ENCODE data around the gene TRAFD1. TPM values are rescaled to one million over a fixed set of nuclear protein-coding genes. Genes with fewer than 3 reads are reported as not detected.
"Not testable (repeated sequence)": the region's sequence is repeated elsewhere in the genome, so short reads cannot be mapped to it uniquely, and the experiment has no call there.

TRAFD1 gene
- total RNA-seq, 4 donors from 2014 or later: 37.0 to 56.9 (median 44.4) TPM

DNA sequence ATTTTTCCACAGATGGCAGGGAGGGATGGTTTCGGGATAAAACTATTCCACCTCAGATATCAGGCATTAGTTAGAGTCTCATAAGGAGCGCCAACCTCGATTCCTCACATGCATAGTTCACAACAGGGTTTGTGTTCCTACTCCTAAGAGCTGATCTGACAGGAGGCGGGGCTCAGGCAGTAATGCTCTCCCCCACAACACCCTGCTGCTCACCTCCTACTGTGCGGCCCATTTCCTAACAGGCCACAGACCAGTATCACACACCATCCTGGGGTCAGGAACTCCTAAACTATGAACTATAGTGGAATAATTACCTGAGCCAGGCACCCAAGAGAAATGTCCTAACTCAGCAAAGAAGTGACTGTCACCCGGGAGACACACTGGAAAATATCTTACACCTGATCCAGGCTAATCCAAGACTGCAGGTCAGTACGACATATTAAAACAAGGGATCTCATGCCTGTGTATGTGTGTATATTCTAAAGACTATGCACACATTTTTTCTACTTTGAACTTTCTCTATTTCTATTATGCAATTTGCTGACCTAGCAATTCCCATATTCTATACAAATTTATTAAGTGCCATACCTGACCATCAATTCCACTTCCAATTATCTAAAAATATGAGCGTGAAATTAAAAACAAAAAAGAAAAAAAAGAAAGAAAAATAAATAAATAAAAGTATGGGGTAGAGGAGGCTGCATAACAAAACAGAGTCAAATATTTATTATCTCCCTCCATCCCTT lies 21.4 kb upstream of the TRAFD1 start:
- DNase-seq: no peak
- intact Hi-C loops (cut with DNase I): no loop called here
- peaks cover 0 to 57% (median 0%) of the 10 kb centered on the region in 3 donors for H3K36me3 ChIP-seq
- H3K27me3 ChIP-seq: no peaks in the 10 kb centered on the region
- 83 to 84% methylated on average over 6 to 8 of the region's 8 CpGs for WGBS, 2 donors
- TF ChIP-seq, protein P1, sequence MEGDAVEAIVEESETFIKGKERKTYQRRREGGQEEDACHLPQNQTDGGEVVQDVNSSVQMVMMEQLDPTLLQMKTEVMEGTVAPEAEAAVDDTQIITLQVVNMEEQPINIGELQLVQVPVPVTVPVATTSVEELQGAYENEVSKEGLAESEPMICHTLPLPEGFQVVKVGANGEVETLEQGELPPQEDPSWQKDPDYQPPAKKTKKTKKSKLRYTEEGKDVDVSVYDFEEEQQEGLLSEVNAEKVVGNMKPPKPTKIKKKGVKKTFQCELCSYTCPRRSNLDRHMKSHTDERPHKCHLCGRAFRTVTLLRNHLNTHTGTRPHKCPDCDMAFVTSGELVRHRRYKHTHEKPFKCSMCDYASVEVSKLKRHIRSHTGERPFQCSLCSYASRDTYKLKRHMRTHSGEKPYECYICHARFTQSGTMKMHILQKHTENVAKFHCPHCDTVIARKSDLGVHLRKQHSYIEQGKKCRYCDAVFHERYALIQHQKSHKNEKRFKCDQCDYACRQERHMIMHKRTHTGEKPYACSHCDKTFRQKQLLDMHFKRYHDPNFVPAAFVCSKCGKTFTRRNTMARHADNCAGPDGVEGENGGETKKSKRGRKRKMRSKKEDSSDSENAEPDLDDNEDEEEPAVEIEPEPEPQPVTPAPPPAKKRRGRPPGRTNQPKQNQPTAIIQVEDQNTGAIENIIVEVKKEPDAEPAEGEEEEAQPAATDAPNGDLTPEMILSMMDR (IDR thresholded peaks at IDR 0.05): no peak
- no peak for TF ChIP-seq POLR2A (IDR thresholded peaks at IDR 0.05)
- no peaks in the 10 kb centered on the region for H3K9me3 ChIP-seq
- no peak overlapping the region for H3K4me3 ChIP-seq
- H3K4me1 ChIP-seq: peaks cover 10 to 60% (median 15%) of the 10 kb centered on the region in 3 donors
- H3K27ac ChIP-seq: no peak overlapping the region

DNA sequence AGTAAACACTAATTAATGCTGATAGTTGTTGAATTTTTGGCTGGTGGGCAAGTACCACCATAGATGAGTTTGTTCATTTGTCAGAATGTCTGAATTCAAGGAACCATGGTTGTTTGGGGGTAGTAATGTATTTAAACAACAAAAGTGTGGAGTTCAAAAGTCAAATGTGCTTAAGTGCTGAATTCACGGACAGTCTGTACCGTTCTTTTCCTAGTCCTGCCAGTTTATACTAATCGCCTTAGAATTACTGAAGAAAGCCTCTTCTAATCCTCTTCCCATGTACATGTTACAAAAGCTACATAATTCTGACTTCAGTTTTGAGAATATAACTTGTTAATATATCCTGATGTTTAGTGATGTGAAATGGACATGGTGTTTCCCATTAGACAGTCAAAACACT lies 19.5 kb upstream of the TRAFD1 start:
- H3K36me3 ChIP-seq: peaks cover 0 to 38% (median 0%) of the 10 kb centered on the region in 3 donors
- DNase-seq: no peak
- no peaks in the 10 kb centered on the region for H3K9me3 ChIP-seq
- intact Hi-C loops (cut with DNase I): no loop called here
- TF ChIP-seq POLR2A (IDR thresholded peaks at IDR 0.05): no peak
- TF ChIP-seq, protein P1 (IDR thresholded peaks at IDR 0.05): no peak
- no peaks in the 10 kb centered on the region for H3K27me3 ChIP-seq
- peaks cover 15 to 69% (median 18%) of the 10 kb centered on the region in 3 donors for H3K4me1 ChIP-seq
- 52 to 70% methylated on average over 3 of the region's 3 CpGs for WGBS, 2 donors
- H3K27ac ChIP-seq: peak overlapping the region in 1 of 4 donors; percentile 2
- H3K4me3 ChIP-seq: no peak overlapping the region

DNA sequence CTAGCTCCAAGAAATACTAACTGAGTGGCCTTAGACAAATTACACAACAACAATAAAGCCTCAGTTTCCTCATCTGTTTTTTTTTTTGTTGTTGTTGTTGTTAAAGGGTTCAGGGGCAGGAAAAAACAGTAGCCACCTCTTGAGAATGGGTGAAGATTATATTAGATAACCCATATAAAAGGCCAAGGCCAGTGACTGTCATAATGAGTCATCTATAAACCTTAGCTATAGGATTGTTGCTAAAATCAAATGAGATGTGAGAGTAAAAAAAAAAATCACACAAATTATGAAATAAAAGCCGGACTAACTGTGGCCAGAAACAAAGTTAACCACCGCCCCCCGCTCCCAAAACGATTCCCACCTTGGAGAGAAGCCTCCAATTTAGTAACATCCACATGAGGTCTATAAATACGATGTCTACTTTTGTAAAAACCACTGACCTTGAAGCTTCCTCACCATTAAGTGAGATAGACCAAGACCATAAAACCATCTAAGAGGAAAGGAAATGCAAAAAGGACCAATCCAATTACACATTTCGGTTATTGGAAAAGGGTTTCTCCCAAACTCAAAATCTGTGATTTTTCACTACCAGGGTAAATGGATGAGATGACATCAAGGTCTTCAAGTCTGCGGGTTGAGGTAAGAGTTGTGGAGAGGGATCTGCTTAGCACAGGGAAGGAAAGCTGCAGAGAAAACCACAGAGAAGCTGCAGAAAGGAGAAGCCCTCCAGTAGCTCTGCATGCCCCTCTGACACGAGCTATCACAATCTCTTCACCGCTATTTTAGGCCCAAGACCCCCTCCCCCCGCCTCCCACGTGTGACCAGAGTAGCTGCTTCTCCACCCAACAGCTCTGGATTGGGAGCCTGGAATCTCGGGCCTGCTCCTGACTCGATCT lies 17.8 kb upstream of the TRAFD1 start:
- Histone ChIP-seq H3K9me3 (no peaks in the 10 kb centered on the region), H3K36me3 (peaks cover 0 to 21% (median 0%) of the 10 kb centered on the region in 3 donors), H3K27me3 (no peaks in the 10 kb centered on the region), H3K4me1 (peaks cover 18 to 85% (median 23%) of the 10 kb centered on the region in 3 donors), H3K4me3 (peak overlapping the region; percentile 76 to 90 (median 84)), H3K27ac (peak overlapping the region; percentile 95 to 97 (median 96))
- no peak for DNase-seq
- intact Hi-C loops (cut with DNase I): no loop called here
- no peak for TF ChIP-seq POLR2A (IDR thresholded peaks at IDR 0.05)
- TF ChIP-seq, protein P1 (IDR thresholded peaks at IDR 0.05): no peak
- 5 to 11% methylated on average over 9 of the region's 13 CpGs for WGBS, 2 donors

DNA sequence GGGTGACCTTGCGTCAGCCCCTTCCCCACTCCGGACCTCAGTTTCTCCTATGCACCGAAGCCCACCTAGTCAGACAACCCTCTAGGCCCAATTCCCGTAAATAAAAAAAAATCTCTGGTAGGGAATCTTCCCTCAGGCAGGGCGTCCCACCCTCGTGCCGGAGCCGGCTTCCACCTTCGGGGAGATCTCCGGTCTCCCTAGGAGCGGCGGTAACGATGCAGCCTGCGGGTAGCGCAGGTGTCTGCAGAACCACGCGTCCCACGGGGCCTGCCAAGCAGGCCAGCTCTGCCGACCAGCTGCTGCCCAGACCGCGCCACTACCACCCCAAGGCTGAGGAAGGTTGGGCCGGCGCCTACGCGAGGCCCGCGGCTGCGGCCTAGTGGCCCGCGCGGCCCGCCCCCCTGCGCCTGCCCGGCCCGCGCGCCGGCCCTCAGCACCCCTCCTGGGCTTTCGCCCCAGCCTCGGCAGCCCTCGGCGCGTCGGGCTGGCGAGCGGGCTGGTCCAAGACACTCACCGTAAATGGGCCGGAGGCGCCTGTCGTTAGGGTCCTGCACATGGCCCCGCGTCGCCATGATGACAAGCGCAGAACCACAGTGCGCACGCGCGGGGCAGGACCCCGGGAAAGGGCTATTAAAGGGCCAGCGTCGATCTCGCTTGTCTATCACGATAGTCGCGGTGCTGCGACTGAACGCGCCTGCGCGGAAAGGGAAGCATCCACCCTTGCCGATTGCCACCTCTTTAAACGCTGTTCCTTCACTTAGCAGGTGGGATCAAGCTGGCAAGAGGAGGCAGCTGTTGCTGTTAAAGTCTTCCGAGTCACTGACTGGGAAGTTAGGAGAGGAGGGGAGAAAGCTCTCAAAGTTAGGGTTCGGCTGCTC lies 16.9 kb upstream of the TRAFD1 start, which contains the start of gene NAA25:
Gene NAA25 (minus strand): TSS at position 582 of the 878 bp plus-strand sequence. CDS start 10 bp downstream, at position 572.
- Histone ChIP-seq H3K9me3 (no peaks in the 10 kb centered on the region), H3K36me3 (peaks cover 0 to 16% (median 0%) of the 10 kb centered on the region in 3 donors), H3K27me3 (no peaks in the 10 kb centered on the region), H3K4me1 (peaks cover 22 to 87% (median 23%) of the 10 kb centered on the region in 3 donors), H3K27ac (peak within 1 kb of the TSS; percentile 95 to 97 (median 96)), H3K4me3 (peak within 1 kb of the TSS; percentile 76 to 90 (median 84))
- DNase-seq: peak; percentile 18
- WGBS, 2 donors: 0 to 2% methylated on average over 1 to 18 of the region's 74 CpGs
- TF ChIP-seq POLR2A (IDR thresholded peaks at IDR 0.05): peak in 2 of 4 donors; percentile 19 to 32
- TF ChIP-seq, protein P1 (IDR thresholded peaks at IDR 0.05): no peak
- intact Hi-C loops (cut with DNase I): no loop called here

DNA sequence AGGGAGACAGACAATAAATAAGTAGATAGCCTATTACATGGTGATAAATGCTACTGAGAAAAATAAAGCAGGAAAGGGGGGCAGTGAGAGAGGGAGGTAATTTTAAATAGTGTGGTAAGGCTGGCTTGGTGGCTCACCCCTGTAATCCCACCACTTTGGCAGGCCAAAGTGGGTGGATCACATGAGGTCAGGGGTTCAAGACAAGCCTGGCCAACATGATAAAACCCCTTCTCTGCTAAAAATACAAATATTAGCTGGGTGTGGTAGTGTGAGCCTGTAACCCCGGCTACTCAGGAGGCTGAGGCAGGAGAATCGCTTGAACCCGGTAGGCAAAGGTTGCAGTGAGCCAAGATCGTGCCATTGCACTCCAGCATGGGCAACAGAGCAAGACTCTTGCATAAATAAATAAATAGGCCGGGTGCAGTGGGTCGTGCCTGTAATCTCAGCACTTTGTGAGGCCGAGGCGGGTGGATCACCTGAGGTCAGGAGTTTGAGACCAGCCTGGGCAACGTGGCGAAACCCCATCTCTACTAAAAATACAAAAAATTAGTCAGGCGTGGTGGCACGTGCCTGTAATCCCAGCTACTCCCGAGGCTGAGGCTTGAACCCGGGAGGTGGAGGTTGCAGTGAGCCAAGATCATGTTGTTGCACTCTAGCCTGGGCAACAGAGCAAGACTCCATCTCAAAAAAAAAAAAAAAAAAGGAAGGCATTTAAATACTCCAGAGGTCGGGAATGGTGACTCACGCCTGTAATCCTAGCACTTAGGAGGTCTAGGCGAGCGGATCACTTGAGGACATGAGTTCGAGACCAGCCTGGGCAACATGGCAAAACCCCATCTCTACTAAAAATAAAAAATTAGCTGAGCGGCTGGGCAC lies 14.3 kb upstream of the TRAFD1 start:
- H3K4me3 ChIP-seq; H3K36me3 ChIP-seq; H3K9me3 ChIP-seq; H3K27me3 ChIP-seq; DNase-seq; intact Hi-C loops (cut with DNase I): not testable (repeated sequence)
- Histone ChIP-seq H3K4me1 (peaks cover 23 to 84% (median 33%) of the 10 kb centered on the region in 3 donors), H3K27ac (peak overlapping the region in 3 of 4 donors; percentile 95 to 97 (median 96))
- 65 to 73% methylated on average over 19 to 20 of the region's 20 CpGs for WGBS, 2 donors

Measured in esophagus squamous epithelium (tissue), 5 donors.